Heart left ventricle (tissue), 16 donors: ENCODE measurements around the gene CTSK. TPM values are rescaled to one million over a fixed set of nuclear protein-coding genes. Genes with fewer than 3 reads are reported as not detected.
A peak's percentile ranks its signal among the peaks of the same experiment; 100 is the strongest.

Experiments
- ATAC-seq, 4 donors: fragments of 200-7000 bp; cut with Tn5 transposase; one replicate each; pipeline ENCODE4 v1.9.1; 2020 to 2022; ENCODE audit warnings: moderate library complexity in 4 of 4, mild to moderate bottlenecking in 3 of 4, moderate number of reproducible peaks in 1 of 4
- DNase-seq, 5 donors: peaks; one replicate each; pipeline ENCODE4 v3.0.0-alpha.2; 2020
- H3K27ac ChIP-seq, 12 donors: fragments of 200-600 bp; sonication (generic) in 4 of 12; one replicate each; pipeline versions ENCODE4 v1.5.0 to v1.8.0; 2016 to 2022; ENCODE audit warnings: mild to moderate bottlenecking in 2 of 12
- H3K27me3 ChIP-seq, 9 donors: fragments of 200-600 bp; sonication (generic) in 2 of 9; one replicate each; pipeline versions ENCODE4 v1.5.1 to v1.8.0; 2016 to 2022; ENCODE audit warnings: mild to moderate bottlenecking in 3 of 9
- H3K36me3 ChIP-seq, 9 donors: fragments of 200-600 bp; sonication (generic) in 2 of 9; one replicate each; pipeline versions ENCODE4 v1.5.0 to v1.8.0; 2018 to 2022; ENCODE audit warnings: mild to moderate bottlenecking in 2 of 9
- H3K4me1 ChIP-seq, 12 donors: fragments of 200-600 bp; sonication (generic) in 4 of 12; one replicate each; pipeline versions ENCODE4 v1.5.0 to v1.8.0; 2016 to 2022; ENCODE audit warnings: mild to moderate bottlenecking in 3 of 12
- H3K4me3 ChIP-seq, 12 donors: fragments of 200-600 bp; sonication (generic) in 4 of 12; one replicate each; pipeline versions ENCODE4 v1.5.0 to v1.8.0; 2017 to 2022; ENCODE audit warnings: mild to moderate bottlenecking in 9 of 12, moderate library complexity in 4 of 12
- H3K9me3 ChIP-seq, 12 donors: fragments of 200-600 bp; sonication (generic) in 4 of 12; one replicate each; pipeline versions ENCODE4 v1.5.0 to v1.8.0; 2016 to 2022; ENCODE audit warnings: mild to moderate bottlenecking in 1 of 12
- POLR2A ChIP-seq, 2 donors: fragments of 450-650 bp; IDR thresholded peaks; one replicate each; pipeline ENCODE4 v1.6.1; 2017; ENCODE audit warnings: antibody characterized with exemption in 2 of 2, mild to moderate bottlenecking in 2 of 2, moderate library complexity in 2 of 2
- WGBS, 4 donors: extraction: QIAGEN DNeasy Blood & Tissue Kit in 2 of 4; methylation state at CpG; one replicate each; pipeline versions ENCODE4 v1.1.5 to v1.1.7; 2013 to 2018; 5-methylcytosine and 5-hydroxymethylcytosine counted together
- intact Hi-C, 10 donors: fragments of 100-400 bp; cut with DNase I; formaldehyde crosslinking; loops; one replicate each; pipeline versions ENCODE4 v1.11.1 to v1.14.2; 2022
- polyA plus RNA-seq, 2 donors: library from polyadenylated mRNA; stranded (reverse); fragments of 200-250 nt; gene quantifications; one replicate each; pipeline ENCODE4 v1.2.3, GENCODE V29; 2013
- total RNA-seq, 9 donors: library from RNA; depleted of rRNA in 2 of 9; stranded (reverse); fragments of >200 nt in 2 of 9; fragmentation: NEBNext Ultra II Directional in 3 of 9; extraction: Animal tissue kit (Norgen Biotek cat#: 25700) in 3 of 9; gene quantifications; one replicate each; pipeline versions ENCODE4 v1.1.0 to v1.2.4, GENCODE V29; 2016 to 2023
- TF ChIP-seq, protein P1 (sequence below), 12 donors: fragments of 200-600 bp; sonication (generic) in 4 of 12; IDR thresholded peaks; one replicate each; pipeline versions ENCODE4 v1.5.0 to v1.8.0; 2018 to 2022; ENCODE audit warnings: antibody characterized with exemption in 12 of 12, mild to moderate bottlenecking in 5 of 12
- donor health status: ischemic (EF 13 %, LVEDD 7.1; RV severe dilation, severe dysfunction).
- donor health status: healthy with polysubstance abuse.
- donor health status: DM: no; HTN: yes; CAD: no.
- donor health status: DM: no; HTN: no; CAD: no.
- donor health status: ischemic (EF 25% LVEDD 6.9; RV normal size, moderate dysfunction).
- donor health status: ischemic (EF 25% LVEDD 5.7; RV mildly dilated, moderate dysfunction).
- donor health status: healthy.
- donor health status: DM: yes; HTN: yes; CAD: no.
- donor health status: ischemic (EF 35%, LVEDD 5.7; RV mildly dilated, moderate dysfunction).
- donor health status: nonischemic (EF 11% LVEDD 7.7; RV severe dilation, severe dysfunction).
- donor health status: DM: yes; HTN: yes; CAD: no.
- donor health status: PGD.
- donor health status: ischemic (EF 29% LVEDD 5.4; RV normal size, mild dysfunction).
- donor health status: nonischemic (EF 23%, LVEDD 6.1; RV moderate dilation, normal function).

Gene CTSK
- total and polyA plus RNA-seq, 11 donors = 2.1 to 17.9 (median 4.5) TPM

DNA sequence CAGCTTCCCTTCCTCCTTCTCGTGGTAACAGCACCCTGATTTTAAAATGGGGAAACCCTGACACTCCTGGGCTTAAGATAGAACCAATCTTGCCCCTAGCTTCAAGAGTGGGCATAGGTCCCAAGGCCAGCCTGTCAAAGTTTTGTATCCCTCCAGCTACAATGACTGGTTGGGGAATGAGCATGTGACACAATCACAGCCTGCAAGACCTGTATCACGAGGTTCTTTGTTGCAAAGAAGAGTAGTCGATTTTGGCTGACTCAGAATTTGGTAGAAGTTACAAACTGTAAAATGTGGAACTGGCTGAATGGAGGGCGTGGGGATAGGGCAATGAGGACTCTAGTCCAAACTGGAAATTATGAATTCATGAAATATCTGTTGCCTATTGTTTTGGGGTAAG is 18.7 kb downstream of the CTSK start:
- peak in 2 of 4 donors; percentile 26 to 45 for ATAC-seq

DNA sequence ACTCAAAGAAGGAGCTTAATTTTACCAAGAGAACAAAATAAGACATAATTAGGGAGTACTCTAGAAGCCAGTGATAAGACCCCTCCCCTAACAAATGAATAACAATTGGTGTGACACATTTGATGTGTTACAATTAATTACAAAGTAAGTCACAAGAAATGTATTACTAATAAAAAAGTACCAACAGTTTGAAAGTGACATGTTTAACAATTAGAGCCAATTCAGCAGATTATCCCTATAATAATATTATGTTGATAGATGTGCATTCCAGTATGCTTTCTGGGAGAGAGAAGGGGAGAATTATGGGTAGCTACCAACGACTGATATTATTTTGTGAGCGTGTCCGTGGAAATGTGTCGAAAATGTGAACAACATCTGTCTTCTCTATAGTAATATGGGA is 19.1 kb downstream of the CTSK start:
- no peak overlapping the region for H3K4me3 ChIP-seq
- ATAC-seq (no peak), DNase-seq (no peak)
- H3K27ac ChIP-seq = peak overlapping the region in 1 of 12 donors; percentile 89
- peaks cover 0 to 57% (median 0%) of the 10 kb centered on the region in 12 donors for H3K4me1 ChIP-seq
- intact Hi-C loops = no loop called here
- H3K27me3 ChIP-seq = no peaks in the 10 kb centered on the region
- 81 to 90% (median 88%) methylated on average over 4 of the region's 4 CpGs for WGBS, 4 donors
- no peaks in the 10 kb centered on the region for H3K36me3 ChIP-seq
- TF ChIP-seq POLR2A (IDR thresholded peaks at IDR 0.05) = no peak
- TF ChIP-seq, protein P1, sequence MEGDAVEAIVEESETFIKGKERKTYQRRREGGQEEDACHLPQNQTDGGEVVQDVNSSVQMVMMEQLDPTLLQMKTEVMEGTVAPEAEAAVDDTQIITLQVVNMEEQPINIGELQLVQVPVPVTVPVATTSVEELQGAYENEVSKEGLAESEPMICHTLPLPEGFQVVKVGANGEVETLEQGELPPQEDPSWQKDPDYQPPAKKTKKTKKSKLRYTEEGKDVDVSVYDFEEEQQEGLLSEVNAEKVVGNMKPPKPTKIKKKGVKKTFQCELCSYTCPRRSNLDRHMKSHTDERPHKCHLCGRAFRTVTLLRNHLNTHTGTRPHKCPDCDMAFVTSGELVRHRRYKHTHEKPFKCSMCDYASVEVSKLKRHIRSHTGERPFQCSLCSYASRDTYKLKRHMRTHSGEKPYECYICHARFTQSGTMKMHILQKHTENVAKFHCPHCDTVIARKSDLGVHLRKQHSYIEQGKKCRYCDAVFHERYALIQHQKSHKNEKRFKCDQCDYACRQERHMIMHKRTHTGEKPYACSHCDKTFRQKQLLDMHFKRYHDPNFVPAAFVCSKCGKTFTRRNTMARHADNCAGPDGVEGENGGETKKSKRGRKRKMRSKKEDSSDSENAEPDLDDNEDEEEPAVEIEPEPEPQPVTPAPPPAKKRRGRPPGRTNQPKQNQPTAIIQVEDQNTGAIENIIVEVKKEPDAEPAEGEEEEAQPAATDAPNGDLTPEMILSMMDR (IDR thresholded peaks at IDR 0.05) = no peak
- no peaks in the 10 kb centered on the region for H3K9me3 ChIP-seq

More for the DNA sequence above, 18.7 kb downstream of the CTSK start:
- WGBS, 4 donors = 73 to 84% (median 79%) methylated on average over 4 of the region's 4 CpGs
- Histone ChIP-seq H3K9me3 (no peaks in the 10 kb centered on the region), H3K27ac (peak overlapping the region in 1 of 12 donors; percentile 89), H3K4me1 (peaks cover 0 to 58% (median 0%) of the 10 kb centered on the region in 12 donors), H3K36me3 (no peaks in the 10 kb centered on the region), H3K27me3 (no peaks in the 10 kb centered on the region), H3K4me3 (no peak overlapping the region)
- DNase-seq = no peak
- no peak for TF ChIP-seq POLR2A (IDR thresholded peaks at IDR 0.05)
- TF ChIP-seq, protein P1 (IDR thresholded peaks at IDR 0.05) = no peak
- intact Hi-C loops = no loop called here

DNA sequence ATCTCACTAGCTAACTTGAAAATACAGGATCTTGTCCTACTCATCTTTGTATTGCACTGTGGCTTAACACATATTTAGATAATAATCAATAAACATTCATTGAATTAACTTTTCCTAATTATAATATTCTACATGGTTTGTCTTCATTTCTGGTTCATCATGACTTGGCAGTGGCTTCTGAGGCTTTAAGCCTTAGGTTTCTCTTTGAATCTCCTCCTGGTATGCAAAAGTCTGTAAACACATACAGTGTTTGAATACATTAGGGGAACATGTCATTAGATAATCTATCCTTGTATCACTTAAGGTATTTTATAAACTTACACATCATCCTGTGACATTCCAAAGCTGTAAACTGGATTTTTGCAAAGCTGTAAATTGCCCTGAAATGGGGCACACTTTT is 20.6 kb downstream of the CTSK start:
- Histone ChIP-seq H3K4me1 (peaks cover 0 to 46% (median 0%) of the 10 kb centered on the region in 12 donors), H3K27ac (peak overlapping the region in 1 of 12 donors; percentile 89), H3K9me3 (no peaks in the 10 kb centered on the region), H3K4me3 (no peak overlapping the region), H3K36me3 (no peaks in the 10 kb centered on the region), H3K27me3 (no peaks in the 10 kb centered on the region)
- TF ChIP-seq, protein P1 (IDR thresholded peaks at IDR 0.05) = no peak
- no peak for TF ChIP-seq POLR2A (IDR thresholded peaks at IDR 0.05)
- DNase-seq (no peak), ATAC-seq (no peak)
- intact Hi-C loops = no loop called here

DNA sequence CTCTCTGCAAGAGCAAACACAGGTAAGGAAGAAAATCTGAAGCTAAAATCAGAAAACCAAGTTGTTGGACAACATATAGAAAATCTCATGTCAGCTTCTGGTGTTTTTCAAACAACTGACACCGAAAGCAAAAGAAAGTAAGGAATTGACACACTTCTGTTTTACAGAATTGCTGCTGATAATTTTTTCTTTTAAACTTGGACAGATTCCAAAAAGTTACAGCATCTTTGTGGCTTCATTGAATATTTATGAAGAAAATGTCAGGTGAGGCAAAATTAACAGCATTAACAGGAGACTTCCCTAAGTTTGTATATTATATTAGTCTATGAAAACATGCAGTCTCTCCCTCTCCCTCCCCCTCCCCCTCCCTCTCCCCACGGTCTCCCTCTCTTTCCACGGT is 27.6 kb downstream of the CTSK start:
- TF ChIP-seq, protein P1 (IDR thresholded peaks at IDR 0.05) = no peak
- TF ChIP-seq POLR2A (IDR thresholded peaks at IDR 0.05) = no peak
- Histone ChIP-seq H3K9me3 (no peaks in the 10 kb centered on the region), H3K4me3 (no peak overlapping the region), H3K36me3 (no peaks in the 10 kb centered on the region), H3K4me1 (peaks cover 0 to 11% (median 0%) of the 10 kb centered on the region in 12 donors), H3K27ac (no peak overlapping the region), H3K27me3 (no peaks in the 10 kb centered on the region)
- no peak for ATAC-seq
- intact Hi-C loops = no loop called here
- DNase-seq = no peak
- 81 to 92% (median 84%) methylated on average over 3 of the region's 3 CpGs for WGBS, 4 donors
